ENCODE data around the gene RIPK4.
"Not testable (repeated sequence)": the region's sequence is repeated elsewhere in the genome, so short reads cannot be mapped to it uniquely, and the experiment has no call there.

The RIPK4 gene

GRCh38 chr21:41792711-41793110 is 25.9 kb upstream of the RIPK4 start:
- no peak for TF ChIP-seq CTCF (IDR thresholded peaks at IDR 0.05; ENCODE audit: insufficient read depth, low read length, missing control alignments)
- CTCF ChIA-PET: interaction anchor here (0.6 to 2.1 kb wide), 3 partner anchors 15 to 180 kb away, joined by 3 to 11 read pairs (median 4); no protein-coding TSS in a partner anchor
- POLR2A ChIA-PET: no interaction called here
- DNase-seq (ENCODE audit: low read depth, low spot score): no peak
- no peak overlapping the region for H3K4me3 ChIP-seq (ENCODE audit: low read depth, low read length)

GRCh38 chr21:41786509-41786987 is 19.7 kb upstream of the RIPK4 start:
- POLR2A ChIA-PET: no interaction called here
- CTCF ChIA-PET: interaction anchor here (0.7 to 6.1 kb wide), 4 partner anchors 8 to 175 kb away, joined by 3 to 48 read pairs (median 4); no protein-coding TSS in a partner anchor
- no peak for TF ChIP-seq CTCF (IDR thresholded peaks at IDR 0.05; ENCODE audit: insufficient read depth, low read length, missing control alignments)
- H3K4me3 ChIP-seq (ENCODE audit: low read depth, low read length): no peak overlapping the region
- DNase-seq (ENCODE audit: low read depth, low spot score): peak; percentile 38

DNA sequence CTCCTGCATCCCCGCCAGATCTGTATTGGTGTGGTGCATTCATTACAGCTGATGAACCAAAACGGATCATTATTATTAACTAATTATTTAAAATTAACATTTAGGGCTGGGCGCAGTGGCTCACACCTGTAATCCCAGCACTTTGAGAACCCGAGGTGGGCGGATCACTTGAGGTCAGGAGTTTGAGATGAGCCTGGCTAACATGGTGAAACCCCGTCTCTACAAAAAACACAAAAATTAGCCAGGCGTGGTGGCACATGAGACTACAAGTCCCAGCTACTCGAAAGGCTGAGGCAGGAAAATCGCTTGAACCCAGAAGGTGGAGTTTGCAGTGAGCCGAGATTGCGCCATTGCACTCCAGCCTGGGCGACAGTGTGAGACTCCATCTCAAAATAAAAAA is 18.4 kb upstream of the RIPK4 start:
- POLR2A ChIA-PET; DNase-seq (ENCODE audit: low read depth, low spot score); H3K4me3 ChIP-seq (ENCODE audit: low read depth, low read length): not testable (repeated sequence)
- CTCF ChIA-PET: interaction anchor here (1.3 to 6.1 kb wide), 3 partner anchors 8 to 174 kb away, joined by 3 to 48 read pairs (median 7); no protein-coding TSS in a partner anchor

DNA sequence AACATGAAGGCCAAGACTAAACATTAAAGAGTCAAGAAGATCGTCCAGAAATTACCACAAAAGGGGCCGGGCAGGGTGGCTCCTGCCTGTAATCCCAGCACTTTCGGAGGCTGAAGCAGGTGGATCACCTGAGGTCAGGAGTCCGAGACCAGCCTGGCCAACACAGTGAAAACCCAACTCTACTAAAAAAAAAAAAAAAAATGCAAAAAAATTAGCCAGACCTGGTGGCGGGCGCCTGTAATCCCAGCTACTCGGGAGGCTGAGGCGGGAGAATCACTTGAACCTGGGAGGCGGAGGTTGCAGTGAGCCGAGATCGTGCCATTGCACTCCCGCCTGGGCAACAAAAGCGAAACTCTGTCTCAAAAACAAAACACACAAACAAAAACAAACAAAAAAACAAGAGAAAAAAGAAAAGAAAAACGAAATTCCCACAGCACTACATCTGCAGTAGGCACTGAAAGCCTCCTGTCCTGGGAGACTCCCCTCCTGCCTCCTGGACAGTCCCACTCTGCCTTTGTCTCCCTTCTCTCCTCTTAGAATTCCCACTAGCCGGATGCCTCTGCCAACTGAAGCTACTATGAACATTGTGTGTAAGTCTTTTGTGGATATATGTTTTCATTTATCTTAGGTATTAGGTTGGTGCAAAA is 17.7 kb upstream of the RIPK4 start:
- TF ChIP-seq CTCF (IDR thresholded peaks at IDR 0.05; ENCODE audit: insufficient read depth, low read length, missing control alignments): no peak
- ChIA-PET POLR2A (no interaction called here), CTCF (interaction anchor here (1.3 to 6.1 kb wide), 3 partner anchors 9 to 173 kb away, joined by 3 to 48 read pairs (median 7); no protein-coding TSS in a partner anchor)
- no peak overlapping the region for H3K4me3 ChIP-seq (ENCODE audit: low read depth, low read length)
- no peak for DNase-seq (ENCODE audit: low read depth, low spot score)

- no peak for TF ChIP-seq CTCF (IDR thresholded peaks at IDR 0.05; ENCODE audit: insufficient read depth, low read length, missing control alignments)
- ChIA-PET POLR2A (no interaction called here), CTCF (interaction anchor here (0.9 to 6.1 kb wide), 2 partner anchors 172 to 319 kb away, joined by 3 to 48 read pairs; no protein-coding TSS in a partner anchor)
- no peak overlapping the region for H3K4me3 ChIP-seq (ENCODE audit: low read depth, low read length)
- DNase-seq (ENCODE audit: low read depth, low spot score): no peak
Observed at GRCh38 chr21:41783476-41784180, 16.8 kb upstream of the RIPK4 start.

- no peak for DNase-seq (ENCODE audit: low read depth, low spot score)
- POLR2A ChIA-PET: no interaction called here
- H3K4me3 ChIP-seq (ENCODE audit: low read depth, low read length): no peak overlapping the region
- TF ChIP-seq CTCF (IDR thresholded peaks at IDR 0.05; ENCODE audit: insufficient read depth, low read length, missing control alignments): no peak
- CTCF ChIA-PET: interaction anchor here (0.8 to 9.1 kb wide), 3 partner anchors 10 to 168 kb away, joined by 3 to 188 read pairs (median 5); no protein-coding TSS in a partner anchor
Observed at GRCh38 chr21:41781050-41781410, 14.2 kb upstream of the RIPK4 start.

Measured in AG04449 (cell line).